ENCODE data around the gene ANKRD23. TPM values are rescaled to one million over a fixed set of nuclear protein-coding genes. Genes with fewer than 3 reads are reported as not detected.

ANKRD23 gene
- total and polyA plus RNA-seq, 2 of the 13 experiments (the other 11 are each of a cell fraction or from before 2014, with no cell fraction given), result 1.5 to 1.6 TPM

DNA sequence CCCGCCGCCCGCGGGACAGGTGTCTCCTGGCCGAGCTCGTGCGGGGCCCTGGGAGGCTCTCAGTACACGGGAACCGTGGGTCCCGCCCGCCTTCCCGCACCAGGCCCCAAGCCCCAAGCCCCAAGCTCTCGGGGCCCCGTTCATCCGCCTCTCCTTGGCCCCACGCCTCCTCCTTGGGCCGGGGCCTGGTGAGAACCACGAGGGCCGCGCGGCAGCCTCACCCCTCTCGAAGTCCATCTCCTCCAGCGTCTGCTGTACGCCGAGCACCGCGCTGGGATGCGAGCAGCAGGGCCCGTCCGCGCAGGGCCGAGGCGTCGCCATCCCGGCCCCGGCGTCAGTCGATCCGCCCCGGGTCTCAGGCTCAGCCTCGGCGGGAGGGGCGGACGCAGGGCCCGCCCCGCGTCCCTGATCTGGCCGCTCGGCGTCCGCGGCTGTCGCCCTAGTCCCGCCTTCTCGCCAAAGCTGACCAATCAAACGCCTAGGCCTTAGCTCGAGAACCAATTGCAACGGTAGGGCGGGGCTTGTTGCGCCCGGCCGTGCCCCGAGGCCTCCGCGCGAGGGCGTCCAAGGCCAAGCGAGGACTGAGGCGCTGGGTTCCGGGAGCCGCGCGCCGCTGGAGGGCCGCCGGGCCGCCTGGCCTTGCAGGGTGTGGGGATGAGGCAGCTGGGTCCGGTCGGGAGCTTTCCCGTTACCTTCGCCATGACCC, 14.0 kb upstream of the ANKRD23 start, which contains the start of gene ANKRD39 (continued):
- TF ChIP-seq, protein P1, sequence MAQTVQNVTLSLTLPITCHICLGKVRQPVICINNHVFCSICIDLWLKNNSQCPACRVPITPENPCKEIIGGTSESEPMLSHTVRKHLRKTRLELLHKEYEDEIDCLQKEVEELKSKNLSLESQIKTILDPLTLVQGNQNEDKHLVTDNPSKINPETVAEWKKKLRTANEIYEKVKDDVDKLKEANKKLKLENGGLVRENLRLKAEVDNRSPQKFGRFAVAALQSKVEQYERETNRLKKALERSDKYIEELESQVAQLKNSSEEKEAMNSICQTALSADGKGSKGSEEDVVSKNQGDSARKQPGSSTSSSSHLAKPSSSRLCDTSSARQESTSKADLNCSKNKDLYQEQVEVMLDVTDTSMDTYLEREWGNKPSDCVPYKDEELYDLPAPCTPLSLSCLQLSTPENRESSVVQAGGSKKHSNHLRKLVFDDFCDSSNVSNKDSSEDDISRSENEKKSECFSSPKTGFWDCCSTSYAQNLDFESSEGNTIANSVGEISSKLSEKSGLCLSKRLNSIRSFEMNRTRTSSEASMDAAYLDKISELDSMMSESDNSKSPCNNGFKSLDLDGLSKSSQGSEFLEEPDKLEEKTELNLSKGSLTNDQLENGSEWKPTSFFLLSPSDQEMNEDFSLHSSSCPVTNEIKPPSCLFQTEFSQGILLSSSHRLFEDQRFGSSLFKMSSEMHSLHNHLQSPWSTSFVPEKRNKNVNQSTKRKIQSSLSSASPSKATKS (CRISPR knock-in tag; IDR thresholded peaks at IDR 0.05), result no peak
- TF ChIP-seq, protein P2, sequence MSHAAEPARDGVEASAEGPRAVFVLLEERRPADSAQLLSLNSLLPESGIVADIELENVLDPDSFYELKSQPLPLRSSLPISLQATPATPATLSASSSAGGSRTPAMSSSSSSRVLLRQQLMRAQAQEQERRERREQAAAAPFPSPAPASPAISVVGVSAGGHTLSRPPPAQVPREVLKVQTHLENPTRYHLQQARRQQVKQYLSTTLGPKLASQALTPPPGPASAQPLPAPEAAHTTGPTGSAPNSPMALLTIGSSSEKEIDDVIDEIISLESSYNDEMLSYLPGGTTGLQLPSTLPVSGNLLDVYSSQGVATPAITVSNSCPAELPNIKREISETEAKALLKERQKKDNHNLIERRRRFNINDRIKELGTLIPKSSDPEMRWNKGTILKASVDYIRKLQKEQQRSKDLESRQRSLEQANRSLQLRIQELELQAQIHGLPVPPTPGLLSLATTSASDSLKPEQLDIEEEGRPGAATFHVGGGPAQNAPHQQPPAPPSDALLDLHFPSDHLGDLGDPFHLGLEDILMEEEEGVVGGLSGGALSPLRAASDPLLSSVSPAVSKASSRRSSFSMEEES (CRISPR knock-in tag; IDR thresholded peaks at IDR 0.05), result no peak
- TF ChIP-seq SNAPC2 (CRISPR knock-in tag; IDR thresholded peaks at IDR 0.05), result peak; percentile 91
- no peak for TF ChIP-seq ADNP (CRISPR knock-in tag; IDR thresholded peaks at IDR 0.05)
- no peak for TF ChIP-seq PRPF4 (IDR thresholded peaks at IDR 0.05; ENCODE audit: low read depth, low read length, poor library complexity, severe bottlenecking)
- TF ChIP-seq GPN1 (CRISPR knock-in tag; IDR thresholded peaks at IDR 0.05; ENCODE audit: borderline replicate concordance), result peak; percentile 89
- TF ChIP-seq, protein P3, sequence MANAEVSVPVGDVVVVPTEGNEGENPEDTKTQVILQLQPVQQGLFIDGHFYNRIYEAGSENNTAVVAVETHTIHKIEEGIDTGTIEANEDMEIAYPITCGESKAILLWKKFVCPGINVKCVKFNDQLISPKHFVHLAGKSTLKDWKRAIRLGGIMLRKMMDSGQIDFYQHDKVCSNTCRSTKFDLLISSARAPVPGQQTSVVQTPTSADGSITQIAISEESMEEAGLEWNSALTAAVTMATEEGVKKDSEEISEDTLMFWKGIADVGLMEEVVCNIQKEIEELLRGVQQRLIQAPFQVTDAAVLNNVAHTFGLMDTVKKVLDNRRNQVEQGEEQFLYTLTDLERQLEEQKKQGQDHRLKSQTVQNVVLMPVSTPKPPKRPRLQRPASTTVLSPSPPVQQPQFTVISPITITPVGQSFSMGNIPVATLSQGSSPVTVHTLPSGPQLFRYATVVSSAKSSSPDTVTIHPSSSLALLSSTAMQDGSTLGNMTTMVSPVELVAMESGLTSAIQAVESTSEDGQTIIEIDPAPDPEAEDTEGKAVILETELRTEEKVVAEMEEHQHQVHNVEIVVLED (CRISPR knock-in tag; IDR thresholded peaks at IDR 0.05; ENCODE audit: borderline replicate concordance), result peak; percentile 98
- TF ChIP-seq MEF2D (CRISPR knock-in tag; IDR thresholded peaks at IDR 0.05), result no peak
- no peak for TF ChIP-seq RBM22 (optimal IDR thresholded peaks at IDR 0.05; ENCODE audit: low read length)
- TF ChIP-seq SP2 (CRISPR knock-in tag; IDR thresholded peaks at IDR 0.05), result peak; percentile 100
- peak; percentile 51; the same call in 1 of the 2 replicates for TF ChIP-seq SOX5 (CRISPR knock-in tag; IDR thresholded peaks at IDR 0.05; ENCODE audit: borderline replicate concordance)
- peak; percentile 58 for TF ChIP-seq RXRA (CRISPR knock-in tag; IDR thresholded peaks at IDR 0.05)
- TF ChIP-seq ZNF713 (CRISPR knock-in tag; IDR thresholded peaks at IDR 0.05), result no peak; the same call in 1 of the 2 replicates
- no peak for TF ChIP-seq PCBP2 (optimal IDR thresholded peaks at IDR 0.05; ENCODE audit: low read depth, low read length, poor library complexity, severe bottlenecking)
- peak; percentile 95 for TF ChIP-seq ZNF563 (CRISPR knock-in tag; IDR thresholded peaks at IDR 0.05)
- no peak for TF ChIP-seq TAF15 (IDR thresholded peaks at IDR 0.05; ENCODE audit: low read depth, low read length, poor library complexity, severe bottlenecking)
- no peak for TF ChIP-seq ZNF260 (CRISPR knock-in tag; IDR thresholded peaks at IDR 0.05; ENCODE audit: borderline replicate concordance, low read depth)
- 0 out of 2 replicates have a peak, but pooled peaks have one; percentile 18 for TF ChIP-seq SIX1 (CRISPR knock-in tag; IDR thresholded peaks at IDR 0.05; ENCODE audit: borderline replicate concordance)
- TF ChIP-seq KDM1A (CRISPR knock-in tag; IDR thresholded peaks at IDR 0.05), result no peak
- peak; percentile 43; the same call in 1 of the 2 replicates for TF ChIP-seq FOXA3 (CRISPR knock-in tag; IDR thresholded peaks at IDR 0.05)

Data from HepG2 (cell line).